ENCODE data around the gene ADD1. TPM values are rescaled to one million over a fixed set of nuclear protein-coding genes. Genes with fewer than 3 reads are reported as not detected.

The ADD1 gene
- total RNA-seq, 1 experiment from 2014 or later, result 125 TPM

GRCh38 chr4:2871911-2872310 lies 28.3 kb downstream of the ADD1 start:
- DNase-seq, result no peak
- no peaks in the 10 kb centered on the region for H3K36me3 Mint-ChIP-seq (ENCODE audit: insufficient read depth, unreplicated experiment)
- BruUV-seq (replicated peaks), result no TSS peak
- H3K27ac Mint-ChIP-seq (ENCODE audit: unreplicated experiment), result no peak overlapping the region
- no peak overlapping the region for H3K4me3 Mint-ChIP-seq (ENCODE audit: low read depth, unreplicated experiment)
- no peaks in the 10 kb centered on the region for H3K27me3 Mint-ChIP-seq (ENCODE audit: unreplicated experiment)
- CTCF ChIA-PET, result no interaction called here
- no peaks in the 10 kb centered on the region for H3K9me3 Mint-ChIP-seq (ENCODE audit: low read depth, unreplicated experiment)
- peaks cover 18% of the 10 kb centered on the region for H3K4me1 Mint-ChIP-seq (ENCODE audit: low read depth, unreplicated experiment)
- intact Hi-C loops (cut with micrococcal nuclease; ENCODE audit: unreplicated experiment), result no loop called here
- no peak for TF ChIP-seq CTCF (IDR thresholded peaks at IDR 0.05; ENCODE audit: unreplicated experiment)

GRCh38 chr4:2873329-2873728 lies 29.7 kb downstream of the ADD1 start:
- H3K27ac Mint-ChIP-seq (ENCODE audit: unreplicated experiment), result no peak overlapping the region
- BruUV-seq (replicated peaks), result no TSS peak
- CTCF ChIA-PET, result no interaction called here
- H3K27me3 Mint-ChIP-seq (ENCODE audit: unreplicated experiment), result no peaks in the 10 kb centered on the region
- intact Hi-C loops (cut with micrococcal nuclease; ENCODE audit: unreplicated experiment), result no loop called here
- H3K4me3 Mint-ChIP-seq (ENCODE audit: low read depth, unreplicated experiment), result no peak overlapping the region
- no peak for TF ChIP-seq CTCF (IDR thresholded peaks at IDR 0.05; ENCODE audit: unreplicated experiment)
- no peak for DNase-seq
- peaks cover 18% of the 10 kb centered on the region for H3K4me1 Mint-ChIP-seq (ENCODE audit: low read depth, unreplicated experiment)
- peaks cover 4% of the 10 kb centered on the region for H3K36me3 Mint-ChIP-seq (ENCODE audit: insufficient read depth, unreplicated experiment)
- no peaks in the 10 kb centered on the region for H3K9me3 Mint-ChIP-seq (ENCODE audit: low read depth, unreplicated experiment)

- peaks cover 11% of the 10 kb centered on the region for H3K4me1 Mint-ChIP-seq (ENCODE audit: low read depth, unreplicated experiment)
- DNase-seq, result no peak
- no peak overlapping the region for H3K4me3 Mint-ChIP-seq (ENCODE audit: low read depth, unreplicated experiment)
- no peaks in the 10 kb centered on the region for H3K9me3 Mint-ChIP-seq (ENCODE audit: low read depth, unreplicated experiment)
- no peak overlapping the region for H3K27ac Mint-ChIP-seq (ENCODE audit: unreplicated experiment)
- H3K36me3 Mint-ChIP-seq (ENCODE audit: insufficient read depth, unreplicated experiment), result peaks cover 10% of the 10 kb centered on the region
- H3K27me3 Mint-ChIP-seq (ENCODE audit: unreplicated experiment), result no peaks in the 10 kb centered on the region
- no TSS peak for BruUV-seq (replicated peaks)
- intact Hi-C loops (cut with micrococcal nuclease; ENCODE audit: unreplicated experiment), result no loop called here
- TF ChIP-seq CTCF (IDR thresholded peaks at IDR 0.05; ENCODE audit: unreplicated experiment), result no peak
- CTCF ChIA-PET, result no interaction called here
Measured at GRCh38 chr4:2874861-2875260, 31.2 kb downstream of the ADD1 start.

- DNase-seq, result no peak
- Mint-ChIP-seq H3K27ac (ENCODE audit: unreplicated experiment) (no peak overlapping the region), H3K27me3 (ENCODE audit: unreplicated experiment) (no peaks in the 10 kb centered on the region), H3K9me3 (ENCODE audit: low read depth, unreplicated experiment) (no peaks in the 10 kb centered on the region), H3K4me3 (ENCODE audit: low read depth, unreplicated experiment) (no peak overlapping the region), H3K36me3 (ENCODE audit: insufficient read depth, unreplicated experiment) (peaks cover 13% of the 10 kb centered on the region), H3K4me1 (ENCODE audit: low read depth, unreplicated experiment) (peaks cover 8% of the 10 kb centered on the region)
- intact Hi-C loops (cut with micrococcal nuclease; ENCODE audit: unreplicated experiment), result no loop called here
- TF ChIP-seq CTCF (IDR thresholded peaks at IDR 0.05; ENCODE audit: unreplicated experiment), result no peak
- CTCF ChIA-PET, result no interaction called here
- no TSS peak for BruUV-seq (replicated peaks)
Measured at GRCh38 chr4:2875556-2875955, 31.9 kb downstream of the ADD1 start.

Measured in Calu3 (cell line).